Osteocyte (in vitro differentiated cells): Measurements from ENCODE around the gene CASTOR1. TPM values are rescaled to one million over a fixed set of nuclear protein-coding genes. Genes with fewer than 3 reads are reported as not detected.

ENCODE experiments used
- DNase-seq: peaks from one replicate; pipeline ENCODE4 v3.0.0; 2021; ENCODE audit warnings: mixed read lengths; ENCODE audit not compliant: unreplicated experiment; ENCODE audit errors: extremely low spot score
- H3K27ac Mint-ChIP-seq: one replicate; pipeline ENCODE4 v1.8.0; 2021; ENCODE audit warnings: mild to moderate bottlenecking, mixed read lengths; ENCODE audit not compliant: unreplicated experiment
- H3K27me3 Mint-ChIP-seq: one replicate; pipeline ENCODE4 v1.8.0; 2021; ENCODE audit warnings: mixed read lengths; ENCODE audit not compliant: unreplicated experiment
- H3K36me3 Mint-ChIP-seq: one replicate; pipeline ENCODE4 v1.8.0; 2021; ENCODE audit warnings: mixed read lengths; ENCODE audit not compliant: unreplicated experiment
- H3K4me1 Mint-ChIP-seq: one replicate; pipeline ENCODE4 v1.8.0; 2021; ENCODE audit warnings: mixed read lengths; ENCODE audit not compliant: unreplicated experiment
- H3K4me3 Mint-ChIP-seq: one replicate; pipeline ENCODE4 v1.8.0; 2021; ENCODE audit warnings: mild to moderate bottlenecking, moderate library complexity, mixed read lengths; ENCODE audit not compliant: unreplicated experiment
- H3K9me3 Mint-ChIP-seq: one replicate; pipeline ENCODE4 v1.8.0; 2021; ENCODE audit warnings: mixed read lengths; ENCODE audit not compliant: unreplicated experiment
- total RNA-seq: library from RNA; stranded (reverse); gene quantifications from 2 replicates; pipeline ENCODE4 v1.2.1, GENCODE V29; 2021
- TF ChIP-seq, protein P1 (sequence below): fragments of 200-600 bp; sonication (generic); IDR thresholded peaks from 2 replicates; pipeline ENCODE4 v1.5.0; 2021; ENCODE audit warnings: antibody characterized with exemption, mild to moderate bottlenecking, moderate library complexity

CASTOR1 gene
- total RNA-seq, 1 donor from 2014 or later = 12.2 TPM

DNA sequence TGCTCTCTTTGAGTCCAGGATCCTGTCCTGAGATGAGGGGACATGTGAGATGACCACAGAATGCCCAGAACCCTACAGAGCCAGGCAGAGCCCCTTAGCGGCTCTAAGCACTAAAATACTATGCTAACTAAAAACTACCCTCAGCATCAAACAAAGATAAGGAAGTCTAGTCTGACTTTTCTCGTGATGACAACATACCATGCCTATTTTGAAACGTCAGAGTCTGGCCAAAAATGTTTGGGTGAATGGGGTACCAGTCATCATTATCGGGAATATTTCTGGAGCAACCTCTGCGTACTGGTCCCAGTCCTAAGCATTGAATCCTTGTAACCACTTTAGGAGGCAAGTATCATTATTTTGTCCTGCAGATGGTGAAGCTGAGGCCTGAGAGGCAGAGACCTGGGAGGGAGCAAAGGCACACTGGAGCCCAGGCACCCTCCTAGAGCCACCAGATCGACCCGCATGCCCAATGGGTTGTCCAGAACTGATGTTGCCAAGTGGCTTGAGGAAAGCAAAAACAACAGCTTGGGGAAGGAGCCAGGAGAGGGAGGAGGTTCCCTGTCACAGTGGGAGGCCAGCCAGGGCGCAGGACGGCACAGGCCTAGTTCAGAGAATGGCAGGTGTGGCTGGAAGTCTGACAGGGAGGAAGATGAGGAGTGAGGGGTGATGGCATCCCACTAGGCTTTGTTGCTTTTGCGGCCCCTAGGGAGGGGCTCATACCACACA is 15.4 kb downstream of the CASTOR1 start:
- H3K4me3 Mint-ChIP-seq = no peak overlapping the region
- no peak for DNase-seq

DNA sequence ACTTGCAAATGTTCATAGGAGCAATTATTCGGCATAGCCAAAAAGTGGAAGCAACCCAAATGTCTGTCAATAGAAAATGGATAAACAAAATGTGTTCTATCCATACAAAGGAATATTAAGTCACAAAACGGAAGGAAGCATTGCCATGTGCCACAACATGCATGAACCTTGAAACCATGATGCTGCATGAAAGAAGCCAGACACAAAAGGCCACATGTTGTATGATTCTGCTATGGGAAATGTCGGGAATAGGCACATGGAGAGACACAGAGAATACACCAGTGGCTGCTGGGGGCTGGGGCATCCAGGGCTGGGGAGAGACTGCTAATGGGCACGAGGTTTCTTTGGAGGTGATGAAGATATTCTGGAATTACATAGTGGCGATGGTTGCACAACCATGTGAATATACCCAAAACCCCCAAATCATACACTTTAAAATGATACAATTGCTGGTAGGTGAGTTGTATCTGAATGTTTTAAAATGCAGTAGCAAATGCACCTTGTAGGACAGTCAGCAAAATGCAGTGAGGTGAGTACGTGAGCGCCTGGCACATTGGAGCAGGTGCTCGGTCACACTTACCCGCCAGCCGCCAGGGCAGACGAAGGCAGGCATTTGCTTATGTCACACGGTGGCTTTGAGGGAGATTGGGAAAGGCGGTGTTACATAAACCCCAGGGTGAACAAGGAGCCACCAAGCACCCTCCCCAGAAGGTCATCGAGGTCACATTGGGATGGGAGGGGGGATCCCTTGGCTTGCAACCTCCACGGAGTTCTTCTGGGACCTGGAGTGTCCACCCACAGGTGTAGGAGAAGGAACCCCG is 16.3 kb downstream of the CASTOR1 start:
- TF ChIP-seq, protein P1, sequence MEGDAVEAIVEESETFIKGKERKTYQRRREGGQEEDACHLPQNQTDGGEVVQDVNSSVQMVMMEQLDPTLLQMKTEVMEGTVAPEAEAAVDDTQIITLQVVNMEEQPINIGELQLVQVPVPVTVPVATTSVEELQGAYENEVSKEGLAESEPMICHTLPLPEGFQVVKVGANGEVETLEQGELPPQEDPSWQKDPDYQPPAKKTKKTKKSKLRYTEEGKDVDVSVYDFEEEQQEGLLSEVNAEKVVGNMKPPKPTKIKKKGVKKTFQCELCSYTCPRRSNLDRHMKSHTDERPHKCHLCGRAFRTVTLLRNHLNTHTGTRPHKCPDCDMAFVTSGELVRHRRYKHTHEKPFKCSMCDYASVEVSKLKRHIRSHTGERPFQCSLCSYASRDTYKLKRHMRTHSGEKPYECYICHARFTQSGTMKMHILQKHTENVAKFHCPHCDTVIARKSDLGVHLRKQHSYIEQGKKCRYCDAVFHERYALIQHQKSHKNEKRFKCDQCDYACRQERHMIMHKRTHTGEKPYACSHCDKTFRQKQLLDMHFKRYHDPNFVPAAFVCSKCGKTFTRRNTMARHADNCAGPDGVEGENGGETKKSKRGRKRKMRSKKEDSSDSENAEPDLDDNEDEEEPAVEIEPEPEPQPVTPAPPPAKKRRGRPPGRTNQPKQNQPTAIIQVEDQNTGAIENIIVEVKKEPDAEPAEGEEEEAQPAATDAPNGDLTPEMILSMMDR = no peak
- no peaks in the 10 kb centered on the region for H3K9me3 Mint-ChIP-seq
- no peaks in the 10 kb centered on the region for H3K27me3 Mint-ChIP-seq
- H3K27ac Mint-ChIP-seq = no peak overlapping the region
- H3K36me3 Mint-ChIP-seq = no peaks in the 10 kb centered on the region
- no peak overlapping the region for H3K4me3 Mint-ChIP-seq
- peaks cover 8% of the 10 kb centered on the region for H3K4me1 Mint-ChIP-seq
- no peak for DNase-seq

More for the DNA sequence above, 15.4 kb downstream of the CASTOR1 start:
- Mint-ChIP-seq H3K9me3 (no peaks in the 10 kb centered on the region), H3K4me1 (peaks cover 14% of the 10 kb centered on the region), H3K36me3 (no peaks in the 10 kb centered on the region), H3K27ac (no peak overlapping the region), H3K27me3 (no peaks in the 10 kb centered on the region)
- TF ChIP-seq, protein P1 = no peak

DNA sequence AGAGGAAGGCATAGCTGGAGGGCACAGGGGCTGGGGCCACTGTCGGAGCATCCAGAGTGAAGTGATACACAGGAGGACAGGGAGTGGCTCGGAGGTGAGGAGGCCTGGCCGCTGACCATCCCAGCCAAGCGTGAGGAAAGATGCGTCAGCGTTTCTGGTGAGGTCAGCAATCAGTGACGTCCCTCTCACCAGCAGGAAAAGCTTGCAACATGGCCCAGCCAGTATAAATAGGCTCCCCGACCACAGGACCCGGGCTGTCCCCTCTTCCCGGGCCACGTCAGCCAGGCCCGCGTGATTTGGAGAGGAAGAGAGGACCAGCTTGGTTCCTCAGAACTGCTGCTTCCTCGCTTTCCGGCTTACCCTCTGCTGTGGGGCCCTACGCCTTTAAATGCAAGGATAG is 18.5 kb downstream of the CASTOR1 start:
- TF ChIP-seq, protein P1 = no peak
- H3K27ac Mint-ChIP-seq = no peak overlapping the region

DNA sequence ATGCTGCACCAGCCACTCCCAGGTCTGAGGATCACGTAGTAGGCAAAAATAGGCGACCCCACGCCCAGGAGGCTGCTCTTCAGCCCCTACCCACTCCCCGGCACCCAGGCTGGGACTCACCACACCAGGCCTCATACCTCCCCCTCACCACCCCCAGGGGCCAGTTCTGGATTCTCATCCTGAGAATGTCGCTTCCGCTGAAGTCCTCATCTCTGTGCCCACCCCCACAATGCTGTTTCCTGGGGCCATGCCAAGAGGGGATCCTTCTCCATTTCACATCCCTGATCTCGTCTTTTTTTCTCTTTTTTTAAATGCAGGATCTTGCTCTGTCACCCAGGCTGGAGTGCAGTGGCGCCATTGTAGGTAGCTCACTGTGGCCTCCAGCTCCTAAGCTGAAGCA is 21.0 kb downstream of the CASTOR1 start:
- Mint-ChIP-seq H3K4me3 (no peak overlapping the region), H3K9me3 (no peaks in the 10 kb centered on the region), H3K27ac (no peak overlapping the region), H3K4me1 (peaks cover under 1% of the 10 kb centered on the region), H3K36me3 (no peaks in the 10 kb centered on the region), H3K27me3 (no peaks in the 10 kb centered on the region)
- DNase-seq = no peak
- TF ChIP-seq, protein P1 = no peak

More for the DNA sequence above, 18.5 kb downstream of the CASTOR1 start:
- no peak overlapping the region for H3K4me3 Mint-ChIP-seq
- no peaks in the 10 kb centered on the region for H3K27me3 Mint-ChIP-seq
- no peak for DNase-seq
- H3K36me3 Mint-ChIP-seq = no peaks in the 10 kb centered on the region
- no peaks in the 10 kb centered on the region for H3K4me1 Mint-ChIP-seq
- H3K9me3 Mint-ChIP-seq = no peaks in the 10 kb centered on the region
